WERI-Rb-1 (cell line): ENCODE data around the gene THNSL1.
"Not testable (repeated sequence)": the region's sequence is repeated elsewhere in the genome, so short reads cannot be mapped to it uniquely, and the experiment has no call there.

Source experiments
- DNase-seq: peaks from one replicate; pipeline ENCODE4 v3.0.0-alpha.2; 2020
- H3K27ac ChIP-seq: fragments of 250-450 bp; sonication (Bioruptor Pico); 2 replicates; pipeline ENCODE4 v1.5.1; 2020; ENCODE audit warnings: mild to moderate bottlenecking, moderate library complexity
- H3K27me3 ChIP-seq: fragments of 250-450 bp; sonication (Bioruptor Pico); 2 replicates; pipeline ENCODE4 v1.5.1; 2021; ENCODE audit warnings: mild to moderate bottlenecking, low read depth, moderate library complexity; ENCODE audit not compliant: insufficient read depth, severe bottlenecking
- H3K36me3 ChIP-seq: fragments of 250-450 bp; sonication (Bioruptor Pico); 2 replicates; pipeline ENCODE4 v1.5.1; 2020; ENCODE audit warnings: mild to moderate bottlenecking, moderate library complexity
- H3K4me3 ChIP-seq: 2 replicates; pipeline ENCODE4 v1.5.1; 2011; ENCODE audit warnings: low read depth, mild to moderate bottlenecking, control low read depth, low read length
- H3K9me3 ChIP-seq: fragments of 250-450 bp; sonication (Bioruptor Pico); 2 replicates; pipeline ENCODE4 v1.5.1; 2021; ENCODE audit warnings: mild to moderate bottlenecking, moderate library complexity; ENCODE audit not compliant: severe bottlenecking
- TF ChIP-seq, protein P1 (sequence below): IDR thresholded peaks from 2 replicates; pipeline ENCODE4 v1.5.1; 2011; ENCODE audit warnings: low read depth, mild to moderate bottlenecking, control low read depth, inconsistent platforms, low read length

The THNSL1 gene, protein sequence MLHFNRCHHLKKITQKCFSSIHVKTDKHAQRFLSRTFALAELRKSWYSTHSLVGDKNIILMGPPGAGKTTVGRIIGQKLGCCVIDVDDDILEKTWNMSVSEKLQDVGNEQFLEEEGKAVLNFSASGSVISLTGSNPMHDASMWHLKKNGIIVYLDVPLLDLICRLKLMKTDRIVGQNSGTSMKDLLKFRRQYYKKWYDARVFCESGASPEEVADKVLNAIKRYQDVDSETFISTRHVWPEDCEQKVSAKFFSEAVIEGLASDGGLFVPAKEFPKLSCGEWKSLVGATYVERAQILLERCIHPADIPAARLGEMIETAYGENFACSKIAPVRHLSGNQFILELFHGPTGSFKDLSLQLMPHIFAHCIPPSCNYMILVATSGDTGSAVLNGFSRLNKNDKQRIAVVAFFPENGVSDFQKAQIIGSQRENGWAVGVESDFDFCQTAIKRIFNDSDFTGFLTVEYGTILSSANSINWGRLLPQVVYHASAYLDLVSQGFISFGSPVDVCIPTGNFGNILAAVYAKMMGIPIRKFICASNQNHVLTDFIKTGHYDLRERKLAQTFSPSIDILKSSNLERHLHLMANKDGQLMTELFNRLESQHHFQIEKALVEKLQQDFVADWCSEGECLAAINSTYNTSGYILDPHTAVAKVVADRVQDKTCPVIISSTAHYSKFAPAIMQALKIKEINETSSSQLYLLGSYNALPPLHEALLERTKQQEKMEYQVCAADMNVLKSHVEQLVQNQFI

DNA sequence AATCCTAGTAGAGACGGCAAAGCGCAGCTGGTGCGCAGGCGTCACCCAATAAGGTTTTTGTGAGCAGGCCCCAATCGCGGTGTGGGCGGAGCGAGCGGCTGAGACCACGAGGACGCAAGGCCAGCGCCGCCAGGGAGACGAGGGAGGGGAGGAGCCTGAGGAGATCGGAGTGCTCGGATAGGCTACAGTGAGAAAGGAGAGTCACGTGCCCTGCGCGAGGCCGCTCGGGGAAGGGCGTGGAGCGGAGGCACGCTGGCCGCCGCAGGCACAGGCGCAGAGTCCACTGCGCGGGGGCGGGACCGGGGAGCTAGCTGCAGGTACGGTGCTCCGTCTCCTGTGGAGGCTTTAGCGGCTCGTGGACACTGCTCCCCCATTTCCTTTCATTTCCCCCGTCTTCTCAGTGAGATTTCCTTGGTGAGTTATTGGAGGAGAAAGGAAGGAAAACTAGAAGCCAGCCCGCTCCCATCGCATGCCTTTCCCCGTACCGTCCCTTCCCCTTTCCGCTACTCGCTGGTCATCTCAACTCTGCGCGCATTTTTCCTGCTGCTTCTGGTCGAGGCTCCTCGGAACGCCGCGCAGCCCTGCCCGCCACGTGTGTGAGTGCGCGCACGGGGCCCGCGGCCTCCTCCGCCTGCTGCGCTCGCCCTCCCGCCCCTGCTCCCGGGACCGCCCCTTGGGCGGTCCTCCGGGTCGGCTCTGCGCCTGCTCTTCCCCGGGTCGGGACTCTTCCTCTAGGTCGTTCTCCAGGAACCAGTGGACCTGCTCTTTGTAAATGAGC is at the start of gene THNSL1:
TSS of gene THNSL1 (plus strand) at position 237 of the 778 bp plus-strand sequence. CDS start 6,612 bp downstream, outside the sequence.
- peak; percentile 94 for DNase-seq
- Histone ChIP-seq H3K9me3 (no peaks in the 10 kb centered on the region), H3K4me3 (peak within 1 kb of the TSS; percentile 74), H3K27ac (peak within 1 kb of the TSS; percentile 93), H3K36me3 (no peaks in the 10 kb centered on the region), H3K27me3 (no peaks in the 10 kb centered on the region)
- TF ChIP-seq, protein P1, sequence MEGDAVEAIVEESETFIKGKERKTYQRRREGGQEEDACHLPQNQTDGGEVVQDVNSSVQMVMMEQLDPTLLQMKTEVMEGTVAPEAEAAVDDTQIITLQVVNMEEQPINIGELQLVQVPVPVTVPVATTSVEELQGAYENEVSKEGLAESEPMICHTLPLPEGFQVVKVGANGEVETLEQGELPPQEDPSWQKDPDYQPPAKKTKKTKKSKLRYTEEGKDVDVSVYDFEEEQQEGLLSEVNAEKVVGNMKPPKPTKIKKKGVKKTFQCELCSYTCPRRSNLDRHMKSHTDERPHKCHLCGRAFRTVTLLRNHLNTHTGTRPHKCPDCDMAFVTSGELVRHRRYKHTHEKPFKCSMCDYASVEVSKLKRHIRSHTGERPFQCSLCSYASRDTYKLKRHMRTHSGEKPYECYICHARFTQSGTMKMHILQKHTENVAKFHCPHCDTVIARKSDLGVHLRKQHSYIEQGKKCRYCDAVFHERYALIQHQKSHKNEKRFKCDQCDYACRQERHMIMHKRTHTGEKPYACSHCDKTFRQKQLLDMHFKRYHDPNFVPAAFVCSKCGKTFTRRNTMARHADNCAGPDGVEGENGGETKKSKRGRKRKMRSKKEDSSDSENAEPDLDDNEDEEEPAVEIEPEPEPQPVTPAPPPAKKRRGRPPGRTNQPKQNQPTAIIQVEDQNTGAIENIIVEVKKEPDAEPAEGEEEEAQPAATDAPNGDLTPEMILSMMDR = no peak

DNA sequence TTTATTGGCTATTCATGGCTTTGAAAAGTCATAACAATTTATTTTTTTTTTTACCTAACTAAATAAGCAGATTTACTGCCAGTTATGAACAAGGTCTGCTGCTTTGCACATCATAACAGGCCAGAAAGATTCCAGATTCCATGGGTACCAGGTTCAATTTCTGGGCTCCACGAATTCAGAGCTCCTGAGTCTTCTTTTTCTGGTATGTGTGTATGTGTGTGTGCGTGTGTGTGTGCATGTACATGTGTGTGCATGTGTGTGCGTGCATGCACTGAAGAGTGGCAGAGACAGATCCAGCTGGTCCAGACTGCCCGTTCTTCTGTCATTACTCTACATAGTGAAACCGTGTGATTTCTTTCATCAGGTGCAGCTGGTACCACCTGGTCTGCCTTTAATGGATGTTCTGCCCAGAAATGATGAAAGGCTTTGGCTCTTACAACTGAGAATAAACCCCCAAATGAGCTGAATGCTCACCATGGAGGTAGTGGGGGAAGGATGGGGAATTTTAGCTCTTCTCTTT is 49.4 kb upstream of the THNSL1 start:
- no peak overlapping the region for H3K4me3 ChIP-seq
- no peak overlapping the region for H3K27ac ChIP-seq
- H3K9me3 ChIP-seq = no peaks in the 10 kb centered on the region
- TF ChIP-seq, protein P1 = no peak
- no peaks in the 10 kb centered on the region for H3K36me3 ChIP-seq
- H3K27me3 ChIP-seq = no peaks in the 10 kb centered on the region
- DNase-seq = no peak

DNA sequence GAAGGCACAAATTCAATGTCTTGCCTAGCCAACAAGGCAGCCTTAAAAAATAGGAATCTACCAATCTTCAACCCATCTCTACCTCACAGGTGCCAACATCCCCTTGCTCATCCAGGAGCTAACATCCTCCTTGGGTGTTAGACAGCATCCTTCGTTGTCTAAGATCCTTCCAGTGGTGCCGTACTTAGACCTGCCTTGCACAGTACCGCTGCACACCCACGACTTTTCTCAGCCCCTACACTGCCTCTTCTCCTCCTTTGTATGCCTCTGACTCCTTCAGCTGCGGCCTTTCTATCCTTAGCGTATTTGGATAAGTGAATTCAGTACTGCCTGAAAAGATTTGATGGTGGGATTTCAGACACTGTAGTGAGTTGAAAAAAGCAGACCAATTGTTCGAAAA is 48.1 kb upstream of the THNSL1 start:
- Histone ChIP-seq H3K9me3 (no peaks in the 10 kb centered on the region), H3K27ac (no peak overlapping the region), H3K27me3 (no peaks in the 10 kb centered on the region), H3K36me3 (no peaks in the 10 kb centered on the region), H3K4me3 (no peak overlapping the region)
- no peak for DNase-seq
- TF ChIP-seq, protein P1 = no peak

DNA sequence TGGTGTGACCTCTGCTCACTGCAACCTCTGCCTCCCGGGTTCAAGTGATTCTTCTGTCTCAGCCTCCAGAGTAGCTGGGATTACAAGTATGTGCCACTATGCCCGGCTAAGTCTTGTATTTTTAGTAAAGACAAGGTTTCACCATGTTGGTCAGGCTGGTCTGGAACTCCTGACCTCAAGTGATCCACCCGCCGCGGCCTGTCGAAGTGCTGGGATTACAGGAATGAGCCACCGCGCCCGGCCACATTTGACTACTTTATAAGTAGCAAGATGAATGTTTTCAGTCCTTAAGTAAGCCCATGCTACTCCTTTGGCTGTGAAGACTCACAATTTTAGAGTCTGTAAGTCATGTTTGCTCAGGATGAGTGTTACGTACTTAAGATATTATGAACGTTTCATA is 47.5 kb upstream of the THNSL1 start:
- not testable (repeated sequence) for H3K9me3 ChIP-seq, H3K27ac ChIP-seq, H3K36me3 ChIP-seq, H3K27me3 ChIP-seq, DNase-seq, H3K4me3 ChIP-seq

DNA sequence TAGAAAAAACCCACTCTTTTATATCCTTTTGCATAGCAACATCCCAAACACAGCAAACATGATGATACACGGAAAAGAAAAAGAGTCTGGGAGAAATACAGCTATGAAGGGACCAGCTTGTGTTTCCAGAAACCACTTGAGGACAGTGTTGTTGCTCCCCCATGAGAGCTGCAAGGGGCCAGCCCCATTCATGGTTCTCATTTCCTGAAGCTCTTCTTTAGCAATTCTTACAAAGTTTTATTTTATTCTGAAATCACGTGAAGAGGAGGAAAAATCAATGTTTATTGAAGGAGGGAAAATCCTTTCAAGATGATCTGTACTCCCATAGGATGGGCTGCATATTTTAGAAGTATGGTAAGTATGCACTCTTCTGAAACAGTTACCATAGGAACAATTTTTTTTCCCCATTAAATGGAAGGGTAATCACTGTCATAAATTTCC is 46.6 kb upstream of the THNSL1 start:
- no peaks in the 10 kb centered on the region for H3K27me3 ChIP-seq
- no peaks in the 10 kb centered on the region for H3K36me3 ChIP-seq
- no peaks in the 10 kb centered on the region for H3K9me3 ChIP-seq
- no peak for DNase-seq
- H3K27ac ChIP-seq = no peak overlapping the region
- TF ChIP-seq, protein P1 = no peak
- H3K4me3 ChIP-seq = no peak overlapping the region
